Measurements from ENCODE around the gene GPR162.

The GPR162 gene

GRCh38 chr12:6786416-6787094 is 35.1 kb upstream of the GPR162 start:
- no peak for DNase-seq (ENCODE audit: low spot score)

GRCh38 chr12:6787309-6787708 is 34.3 kb upstream of the GPR162 start:
- DNase-seq (ENCODE audit: low spot score): no peak

- DNase-seq (ENCODE audit: low spot score): peak; percentile 54
Observed at GRCh38 chr12:6788972-6789924, 32.4 kb upstream of the GPR162 start, which contains the start of gene CD4. TSS of gene CD4 (plus strand) at chr12:6789528. CDS start at chr12:6800139, 10,611 bp downstream.

- DNase-seq (ENCODE audit: low spot score): no peak
Observed at GRCh38 chr12:6790496-6791150, 31.0 kb upstream of the GPR162 start.

GRCh38 chr12:6791931-6792520 is 29.6 kb upstream of the GPR162 start:
- no peak for DNase-seq (ENCODE audit: low spot score)

GRCh38 chr12:6792522-6793201 is 29.0 kb upstream of the GPR162 start:
- DNase-seq (ENCODE audit: low spot score): peak; percentile 48

GRCh38 chr12:6795088-6795487 is 26.5 kb upstream of the GPR162 start:
- DNase-seq (ENCODE audit: low spot score): no peak

GRCh38 chr12:6796576-6796975 is 25.0 kb upstream of the GPR162 start:
- DNase-seq (ENCODE audit: low spot score): no peak

GRCh38 chr12:6799147-6799546 is 22.5 kb upstream of the GPR162 start:
- DNase-seq (ENCODE audit: low spot score): no peak

GRCh38 chr12:6807170-6807569 is 14.5 kb upstream of the GPR162 start:
- DNase-seq (ENCODE audit: low spot score): no peak

- DNase-seq (ENCODE audit: low spot score): no peak
Observed at GRCh38 chr12:6809056-6809455, 12.6 kb upstream of the GPR162 start.

- DNase-seq (ENCODE audit: low spot score): no peak
Observed at GRCh38 chr12:6810758-6811157, 10.9 kb upstream of the GPR162 start.

GRCh38 chr12:6813363-6813762 is 8.3 kb upstream of the GPR162 start:
- no peak for DNase-seq (ENCODE audit: low spot score)

- DNase-seq (ENCODE audit: low spot score): no peak
Observed at GRCh38 chr12:6816598-6816997, 5.0 kb upstream of the GPR162 start.

- DNase-seq (ENCODE audit: low spot score): no peak
Observed at GRCh38 chr12:6817098-6817497, 4.5 kb upstream of the GPR162 start.

- DNase-seq (ENCODE audit: low spot score): no peak
Observed at GRCh38 chr12:6817662-6818157, 3.9 kb upstream of the GPR162 start.

GRCh38 chr12:6818222-6818621 is 3.4 kb upstream of the GPR162 start:
- no peak for DNase-seq (ENCODE audit: low spot score)

GRCh38 chr12:6818645-6819044 is 3.0 kb upstream of the GPR162 start:
- no peak for DNase-seq (ENCODE audit: low spot score)

GRCh38 chr12:6819106-6820030 is 2.3 kb upstream of the GPR162 start:
- DNase-seq (ENCODE audit: low spot score): no peak

- no peak for DNase-seq (ENCODE audit: low spot score)
Observed at GRCh38 chr12:6820166-6820565, 1.5 kb upstream of the GPR162 start.

All from globus pallidus (tissue), 1 donor.